GM12872 (cell line): ENCODE data around the gene RBM19.

Source experiments
- TF ChIP-seq, protein P1 (sequence below): IDR thresholded peaks from 3 replicates; pipeline ENCODE4 v1.5.1; 2011; ENCODE audit warnings: low read depth, mild to moderate bottlenecking, low read length, moderate library complexity; ENCODE audit not compliant: insufficient read depth

The RBM19 gene

DNA sequence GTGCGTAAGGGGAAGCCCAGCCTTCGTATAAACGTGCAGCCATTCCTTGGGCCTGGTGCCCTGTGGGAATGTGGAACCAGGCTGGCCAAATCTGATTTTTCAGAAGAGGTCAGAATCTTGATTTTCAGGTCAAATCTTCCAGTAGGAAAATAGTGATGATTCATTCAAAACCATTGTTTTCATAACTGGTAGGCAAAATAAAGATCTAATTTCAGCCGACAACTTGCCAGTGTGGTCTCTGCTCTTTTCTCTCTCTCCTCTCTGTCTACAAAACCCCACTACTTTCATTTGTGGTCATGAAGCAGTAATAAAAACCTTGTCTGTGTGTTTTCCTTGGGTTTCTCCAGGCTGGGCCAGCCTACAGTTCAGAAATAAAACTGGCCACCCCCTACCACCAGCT lies 135.1 kb downstream of the RBM19 start:
- TF ChIP-seq, protein P1, sequence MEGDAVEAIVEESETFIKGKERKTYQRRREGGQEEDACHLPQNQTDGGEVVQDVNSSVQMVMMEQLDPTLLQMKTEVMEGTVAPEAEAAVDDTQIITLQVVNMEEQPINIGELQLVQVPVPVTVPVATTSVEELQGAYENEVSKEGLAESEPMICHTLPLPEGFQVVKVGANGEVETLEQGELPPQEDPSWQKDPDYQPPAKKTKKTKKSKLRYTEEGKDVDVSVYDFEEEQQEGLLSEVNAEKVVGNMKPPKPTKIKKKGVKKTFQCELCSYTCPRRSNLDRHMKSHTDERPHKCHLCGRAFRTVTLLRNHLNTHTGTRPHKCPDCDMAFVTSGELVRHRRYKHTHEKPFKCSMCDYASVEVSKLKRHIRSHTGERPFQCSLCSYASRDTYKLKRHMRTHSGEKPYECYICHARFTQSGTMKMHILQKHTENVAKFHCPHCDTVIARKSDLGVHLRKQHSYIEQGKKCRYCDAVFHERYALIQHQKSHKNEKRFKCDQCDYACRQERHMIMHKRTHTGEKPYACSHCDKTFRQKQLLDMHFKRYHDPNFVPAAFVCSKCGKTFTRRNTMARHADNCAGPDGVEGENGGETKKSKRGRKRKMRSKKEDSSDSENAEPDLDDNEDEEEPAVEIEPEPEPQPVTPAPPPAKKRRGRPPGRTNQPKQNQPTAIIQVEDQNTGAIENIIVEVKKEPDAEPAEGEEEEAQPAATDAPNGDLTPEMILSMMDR, result no peak

DNA sequence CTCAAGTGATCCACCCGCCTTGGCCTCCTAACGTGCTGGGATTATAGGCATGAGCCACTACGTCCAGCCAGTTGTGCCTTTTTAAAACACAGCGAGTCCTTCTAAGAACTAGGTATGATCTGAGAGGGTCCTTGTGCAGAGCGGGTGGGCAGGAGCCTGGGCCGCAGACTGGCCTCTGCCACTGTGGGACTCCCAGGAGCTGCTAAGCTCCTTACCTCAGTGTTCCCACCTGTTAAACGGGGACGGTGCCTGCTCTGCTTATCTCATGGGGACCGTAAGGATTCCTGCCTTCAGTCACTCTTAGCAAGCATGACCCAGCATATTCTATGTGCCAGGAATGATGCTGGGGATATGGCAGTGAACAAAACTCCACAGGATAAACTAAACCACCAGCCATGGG lies 136.9 kb downstream of the RBM19 start:
- TF ChIP-seq, protein P1, result no peak

DNA sequence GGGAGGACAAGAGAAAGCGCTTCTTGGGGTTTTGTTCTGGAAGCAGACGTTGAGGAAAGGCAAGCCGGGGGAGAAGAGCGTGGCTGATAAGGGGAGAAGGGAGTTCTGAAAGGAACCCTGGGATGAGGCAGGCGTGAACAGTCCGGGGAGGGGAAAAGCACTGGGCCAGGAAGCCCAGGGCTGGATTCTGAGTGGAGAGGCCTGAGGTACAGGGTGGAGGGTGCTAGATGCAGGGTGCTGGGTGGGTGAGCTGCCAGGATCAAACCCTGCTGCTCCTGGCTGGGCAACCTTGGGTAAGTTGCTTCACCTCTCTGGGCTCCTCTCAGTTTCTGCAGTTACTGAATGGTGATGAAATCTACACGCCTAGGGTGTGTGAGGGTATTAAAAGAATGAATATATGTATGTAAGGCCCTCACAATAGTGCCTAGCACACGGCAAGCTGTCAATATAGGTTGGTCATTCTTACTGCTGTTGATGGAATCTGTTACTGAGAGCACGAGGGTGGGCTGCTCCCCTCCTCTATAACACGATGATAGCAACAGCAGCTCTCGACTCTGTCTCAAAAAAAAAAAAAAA lies 138.5 kb downstream of the RBM19 start:
- TF ChIP-seq, protein P1, result no peak

DNA sequence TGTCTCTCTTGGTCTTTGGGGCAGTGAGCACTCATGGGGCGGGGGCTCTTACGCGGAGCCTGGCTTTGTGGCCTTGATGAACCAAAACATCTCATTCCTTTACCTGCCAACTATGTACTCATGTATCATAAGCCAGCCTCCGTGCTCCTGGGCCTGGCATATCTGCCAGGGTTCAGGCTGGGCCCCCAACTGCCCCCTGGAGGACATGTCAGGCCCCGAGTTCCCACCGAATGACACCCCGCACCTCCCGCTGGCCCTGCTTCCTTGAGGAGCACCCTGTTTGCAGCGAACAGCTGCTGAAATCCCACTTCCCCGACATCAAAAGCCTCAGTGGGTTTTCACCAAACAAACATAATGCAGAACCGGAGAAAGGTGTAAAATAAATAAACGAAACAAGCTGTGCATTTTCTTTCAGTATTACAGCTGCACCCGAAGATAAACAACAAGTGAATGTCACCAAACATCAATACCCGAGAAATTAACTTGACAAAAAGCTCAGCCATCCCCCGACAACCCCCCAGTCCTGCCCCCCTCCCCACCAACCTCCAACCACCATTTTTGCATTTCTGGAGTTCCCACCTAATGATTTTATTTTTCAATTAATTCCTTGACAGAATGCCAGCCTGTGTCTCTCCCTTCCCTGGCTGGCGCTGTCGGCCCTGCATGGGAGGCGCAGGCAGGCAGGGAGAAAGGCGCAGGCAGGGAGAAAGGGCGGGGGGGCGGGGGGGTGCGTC lies 139.2 kb downstream of the RBM19 start:
- TF ChIP-seq, protein P1, result no peak

DNA sequence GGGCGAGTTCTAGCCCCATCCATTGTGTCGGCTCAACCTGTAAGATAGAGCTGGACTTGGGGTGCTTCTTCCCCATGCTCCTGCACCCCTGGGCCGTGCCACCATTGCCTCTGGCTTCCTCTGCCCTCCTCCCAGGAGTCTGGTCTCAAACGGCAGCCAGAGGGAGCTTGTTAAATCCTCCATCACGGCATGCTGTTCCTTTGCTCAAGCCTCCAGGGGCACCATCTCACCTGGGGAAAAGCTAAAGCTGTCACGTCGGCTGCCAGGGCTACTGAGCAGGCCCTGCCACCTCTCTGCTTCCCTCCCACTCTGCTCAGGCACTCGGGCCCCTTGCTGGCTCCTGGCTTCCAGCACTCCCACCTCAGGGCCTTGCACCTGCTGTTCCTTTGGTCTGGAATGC lies 140.4 kb downstream of the RBM19 start:
- TF ChIP-seq, protein P1, result no peak

DNA sequence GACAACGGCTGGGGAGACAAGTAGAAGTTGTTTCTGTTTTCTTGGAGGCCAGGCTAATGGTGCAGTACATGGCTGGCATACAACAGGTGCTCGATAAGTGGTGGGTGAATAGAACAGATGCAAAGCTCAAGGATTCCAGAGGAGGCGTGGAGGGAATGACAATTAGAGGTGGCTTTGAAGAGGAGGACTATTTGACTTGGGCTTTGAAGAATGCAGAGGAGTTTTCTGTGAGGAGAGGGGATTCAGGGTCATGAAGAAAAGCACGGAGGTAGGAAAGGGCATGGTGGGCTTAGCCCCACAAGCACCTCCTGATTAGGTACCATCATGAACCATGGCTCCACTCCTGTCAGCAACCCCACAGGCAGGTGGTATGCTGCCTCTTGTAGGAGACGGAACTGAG lies 142.3 kb downstream of the RBM19 start:
- TF ChIP-seq, protein P1, result no peak

DNA sequence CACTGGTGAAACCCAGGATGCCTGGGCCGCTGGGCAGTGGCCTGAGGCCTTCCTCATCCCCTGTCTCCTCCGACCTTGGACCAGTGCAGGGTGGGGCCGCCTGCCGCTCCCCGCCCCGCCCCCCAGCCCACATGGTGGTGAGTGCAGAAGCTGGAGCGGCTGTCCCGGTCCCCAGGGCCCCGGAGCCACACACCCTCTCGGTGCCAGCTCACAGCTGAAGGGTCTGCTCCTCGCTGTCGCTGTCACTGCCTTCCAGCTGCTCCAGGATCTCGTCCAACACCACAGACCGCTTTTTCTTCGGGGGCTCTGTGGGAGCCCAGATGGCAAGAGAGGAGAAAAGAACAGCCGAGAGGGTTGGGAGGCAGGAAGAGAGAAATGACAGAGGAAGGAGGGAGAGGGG lies 143.1 kb downstream of the RBM19 start:
- TF ChIP-seq, protein P1, result no peak
